Loucy (cell line): ENCODE results near the gene SLC4A8.

Experiments
- H2AFZ ChIP-seq: fragments of 200-600 bp; sonication (generic); 2 replicates; pipeline ENCODE4 v1.6.0; 2016; ENCODE audit warnings: antibody characterized with exemption, mild to moderate bottlenecking, low read length, moderate library complexity
- H3F3A ChIP-seq: fragments of 200-600 bp; 2 replicates; pipeline ENCODE4 v1.6.0; 2016; ENCODE audit warnings: antibody characterized with exemption, low read depth, mild to moderate bottlenecking
- H3K27me3 ChIP-seq: fragments of 200-600 bp; sonication (generic); 2 replicates; pipeline ENCODE4 v1.6.1; 2014; ENCODE audit warnings: low read length, mild to moderate bottlenecking; ENCODE audit not compliant: insufficient read depth, poor library complexity, severe bottlenecking
- H3K36me3 ChIP-seq: fragments of 200-600 bp; sonication (generic); 2 replicates; pipeline ENCODE4 v1.6.1; 2016; ENCODE audit warnings: low read length; ENCODE audit not compliant: insufficient read depth
- H3K4me1 ChIP-seq: fragments of 200-600 bp; sonication (generic); 2 replicates; pipeline ENCODE4 v1.5.1; 2014; ENCODE audit warnings: low read length, mild to moderate bottlenecking; ENCODE audit not compliant: insufficient read depth, poor library complexity, severe bottlenecking
- H3K4me2 ChIP-seq: fragments of 200-600 bp; sonication (generic); 2 replicates; pipeline ENCODE4 v1.6.0; 2014; ENCODE audit warnings: antibody characterized with exemption, low read length, low read depth, mild to moderate bottlenecking; ENCODE audit not compliant: poor library complexity, severe bottlenecking
- H3K4me3 ChIP-seq: fragments of 200-600 bp; sonication (generic); 2 replicates; pipeline ENCODE4 v1.5.1; 2014; ENCODE audit warnings: low read length, mild to moderate bottlenecking, mixed read lengths; ENCODE audit not compliant: poor library complexity, severe bottlenecking
- H3K79me2 ChIP-seq: fragments of 200-600 bp; sonication (generic); 2 replicates; pipeline ENCODE4 v1.6.1; 2014; ENCODE audit warnings: low read length; ENCODE audit not compliant: insufficient read depth
- H3K9ac ChIP-seq: fragments of 200-600 bp; sonication (generic); 2 replicates; pipeline ENCODE4 v1.6.0; 2014; ENCODE audit warnings: mild to moderate bottlenecking, low read depth, low read length, moderate library complexity; ENCODE audit not compliant: poor library complexity, severe bottlenecking
- H3K9me2 ChIP-seq: fragments of 200-600 bp; sonication (generic); replicated peaks from 2 replicates; pipeline ENCODE4 v1.6.1; 2016; ENCODE audit warnings: low read depth, low read length, mixed read lengths
- H3K9me3 ChIP-seq: fragments of 200-600 bp; sonication (generic); 2 replicates; pipeline ENCODE4 v1.6.1; 2014; ENCODE audit warnings: mild to moderate bottlenecking, antibody characterized with exemption, low read length, low read depth; ENCODE audit not compliant: insufficient read depth
- H4K20me1 ChIP-seq: fragments of 200-600 bp; sonication (generic); 2 replicates; pipeline ENCODE4 v1.6.0; 2014; ENCODE audit warnings: antibody characterized with exemption, low read length, mild to moderate bottlenecking; ENCODE audit not compliant: insufficient read depth, poor library complexity, severe bottlenecking
- CTCF ChIP-seq: fragments of 200-600 bp; sonication (generic); conservative IDR thresholded peaks from 2 replicates; pipeline ENCODE4 v1.5.1; 2014; ENCODE audit warnings: mild to moderate bottlenecking, antibody characterized with exemption, low read length
- EZH2phosphoT487 ChIP-seq: fragments of 200-600 bp; IDR thresholded peaks from 2 replicates; pipeline ENCODE4 v1.6.1; 2018; ENCODE audit warnings: antibody characterized with exemption, mild to moderate bottlenecking, moderate library complexity, borderline replicate concordance

The SLC4A8 gene

GRCh38 chr12:51415931-51416330 is 8.7 kb upstream of the SLC4A8 start:
- Histone ChIP-seq H3K9me2 (no peaks in the 10 kb centered on the region), H3K9ac (no peak overlapping the region)

GRCh38 chr12:51417826-51418225 is 6.8 kb upstream of the SLC4A8 start:
- Histone ChIP-seq H3K79me2 (no peaks in the 10 kb centered on the region), H2AFZ (no peak overlapping the region), H3K36me3 (no peaks in the 10 kb centered on the region), H4K20me1 (no peaks in the 10 kb centered on the region), H3K9me3 (no peaks in the 10 kb centered on the region), H3K9ac (no peak overlapping the region), H3K9me2 (no peaks in the 10 kb centered on the region), H3K4me2 (no peak overlapping the region), H3F3A (no peaks in the 10 kb centered on the region), H3K4me3 (no peak overlapping the region), H3K27me3 (no peaks in the 10 kb centered on the region), H3K4me1 (peaks cover 34% of the 10 kb centered on the region)
- TF ChIP-seq CTCF (no peak), EZH2phosphoT487 (no peak)

More at GRCh38 chr12:51415931-51416330, 8.7 kb upstream of the SLC4A8 start:
- TF ChIP-seq EZH2phosphoT487 (no peak), CTCF (no peak)
- Histone ChIP-seq H3K79me2 (no peaks in the 10 kb centered on the region), H3K27me3 (no peaks in the 10 kb centered on the region), H3K9me3 (no peaks in the 10 kb centered on the region), H2AFZ (no peak overlapping the region), H3K36me3 (no peaks in the 10 kb centered on the region), H3K4me3 (no peak overlapping the region), H3K4me2 (no peak overlapping the region), H4K20me1 (no peaks in the 10 kb centered on the region), H3K4me1 (peaks cover 36% of the 10 kb centered on the region), H3F3A (no peaks in the 10 kb centered on the region)

GRCh38 chr12:51419425-51420193 is 5.0 kb upstream of the SLC4A8 start:
- Histone ChIP-seq H3K79me2 (no peaks in the 10 kb centered on the region), H3K9ac (no peak overlapping the region), H3K9me3 (no peaks in the 10 kb centered on the region), H3K4me1 (peaks cover 26% of the 10 kb centered on the region), H3F3A (no peaks in the 10 kb centered on the region), H3K4me3 (no peak overlapping the region), H4K20me1 (no peaks in the 10 kb centered on the region), H3K4me2 (no peak overlapping the region), H3K27me3 (no peaks in the 10 kb centered on the region), H3K9me2 (no peaks in the 10 kb centered on the region), H2AFZ (no peak overlapping the region), H3K36me3 (no peaks in the 10 kb centered on the region)
- peak; percentile 50 for TF ChIP-seq CTCF
- no peak for TF ChIP-seq EZH2phosphoT487
